ENCODE results near the gene TIMP4. TPM values are rescaled to one million over a fixed set of nuclear protein-coding genes. Genes with fewer than 3 reads are reported as not detected.

TIMP4 gene
- total RNA-seq, 1 donor from 2014 or later, result 5.4 TPM

DNA sequence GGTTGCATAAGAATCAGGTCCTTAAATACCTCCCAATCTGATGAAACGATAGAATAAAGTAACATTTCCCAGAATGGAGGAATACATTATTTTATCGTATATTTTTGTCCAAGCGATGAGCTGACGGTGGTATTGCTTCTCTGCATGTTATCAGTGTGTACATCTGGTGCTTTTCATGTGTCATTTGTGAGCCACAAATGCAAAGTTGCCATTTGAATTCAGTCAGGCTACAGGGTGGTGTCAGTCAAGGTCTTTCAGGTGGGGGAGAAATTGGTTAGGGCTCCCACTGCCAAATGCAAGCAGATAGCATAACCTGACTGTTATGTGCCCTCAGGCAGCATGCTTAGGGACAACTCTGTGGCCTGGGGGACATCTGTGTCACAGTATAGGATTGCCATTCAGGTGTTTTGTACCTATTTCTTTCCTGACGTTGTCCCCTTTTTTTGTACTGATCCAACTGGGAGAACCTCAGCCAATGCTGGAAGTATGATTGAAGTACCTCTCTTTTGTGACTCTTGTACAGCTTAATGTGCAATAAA, 26.5 kb upstream of the TIMP4 start:
- Mint-ChIP-seq H3K4me1 (ENCODE audit: unreplicated experiment) (peaks cover 40% of the 10 kb centered on the region), H3K27me3 (ENCODE audit: unreplicated experiment) (no peaks in the 10 kb centered on the region), H3K4me3 (ENCODE audit: unreplicated experiment) (no peak overlapping the region), H3K27ac (ENCODE audit: unreplicated experiment) (no peak overlapping the region), H3K36me3 (ENCODE audit: unreplicated experiment) (no peaks in the 10 kb centered on the region), H3K9me3 (ENCODE audit: unreplicated experiment) (no peaks in the 10 kb centered on the region)
- DNase-seq (ENCODE audit: extremely low spot score, unreplicated experiment), result no peak
- TF ChIP-seq, protein P1, sequence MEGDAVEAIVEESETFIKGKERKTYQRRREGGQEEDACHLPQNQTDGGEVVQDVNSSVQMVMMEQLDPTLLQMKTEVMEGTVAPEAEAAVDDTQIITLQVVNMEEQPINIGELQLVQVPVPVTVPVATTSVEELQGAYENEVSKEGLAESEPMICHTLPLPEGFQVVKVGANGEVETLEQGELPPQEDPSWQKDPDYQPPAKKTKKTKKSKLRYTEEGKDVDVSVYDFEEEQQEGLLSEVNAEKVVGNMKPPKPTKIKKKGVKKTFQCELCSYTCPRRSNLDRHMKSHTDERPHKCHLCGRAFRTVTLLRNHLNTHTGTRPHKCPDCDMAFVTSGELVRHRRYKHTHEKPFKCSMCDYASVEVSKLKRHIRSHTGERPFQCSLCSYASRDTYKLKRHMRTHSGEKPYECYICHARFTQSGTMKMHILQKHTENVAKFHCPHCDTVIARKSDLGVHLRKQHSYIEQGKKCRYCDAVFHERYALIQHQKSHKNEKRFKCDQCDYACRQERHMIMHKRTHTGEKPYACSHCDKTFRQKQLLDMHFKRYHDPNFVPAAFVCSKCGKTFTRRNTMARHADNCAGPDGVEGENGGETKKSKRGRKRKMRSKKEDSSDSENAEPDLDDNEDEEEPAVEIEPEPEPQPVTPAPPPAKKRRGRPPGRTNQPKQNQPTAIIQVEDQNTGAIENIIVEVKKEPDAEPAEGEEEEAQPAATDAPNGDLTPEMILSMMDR (IDR thresholded peaks at IDR 0.05), result no peak

DNA sequence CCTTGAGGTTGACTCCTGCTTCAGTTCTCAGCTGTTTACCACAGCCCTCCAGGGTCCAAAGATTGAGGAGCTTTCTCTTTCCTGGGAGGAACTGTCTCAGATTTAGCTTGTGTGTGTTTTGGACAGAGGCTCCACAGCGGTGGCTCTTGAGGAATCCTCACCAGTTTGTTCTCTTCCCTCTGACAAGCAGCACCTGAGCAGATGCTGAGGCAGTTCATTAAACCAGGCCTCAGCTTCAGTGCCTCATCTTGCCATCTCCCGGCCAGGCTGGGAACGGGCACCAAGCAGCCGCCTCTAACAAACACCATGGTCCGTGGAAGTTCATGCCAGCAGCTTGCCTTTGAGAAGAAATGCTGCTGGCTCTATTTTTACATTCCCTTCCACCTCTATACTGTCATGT, 25.8 kb upstream of the TIMP4 start:
- H3K27ac Mint-ChIP-seq (ENCODE audit: unreplicated experiment), result no peak overlapping the region

DNA sequence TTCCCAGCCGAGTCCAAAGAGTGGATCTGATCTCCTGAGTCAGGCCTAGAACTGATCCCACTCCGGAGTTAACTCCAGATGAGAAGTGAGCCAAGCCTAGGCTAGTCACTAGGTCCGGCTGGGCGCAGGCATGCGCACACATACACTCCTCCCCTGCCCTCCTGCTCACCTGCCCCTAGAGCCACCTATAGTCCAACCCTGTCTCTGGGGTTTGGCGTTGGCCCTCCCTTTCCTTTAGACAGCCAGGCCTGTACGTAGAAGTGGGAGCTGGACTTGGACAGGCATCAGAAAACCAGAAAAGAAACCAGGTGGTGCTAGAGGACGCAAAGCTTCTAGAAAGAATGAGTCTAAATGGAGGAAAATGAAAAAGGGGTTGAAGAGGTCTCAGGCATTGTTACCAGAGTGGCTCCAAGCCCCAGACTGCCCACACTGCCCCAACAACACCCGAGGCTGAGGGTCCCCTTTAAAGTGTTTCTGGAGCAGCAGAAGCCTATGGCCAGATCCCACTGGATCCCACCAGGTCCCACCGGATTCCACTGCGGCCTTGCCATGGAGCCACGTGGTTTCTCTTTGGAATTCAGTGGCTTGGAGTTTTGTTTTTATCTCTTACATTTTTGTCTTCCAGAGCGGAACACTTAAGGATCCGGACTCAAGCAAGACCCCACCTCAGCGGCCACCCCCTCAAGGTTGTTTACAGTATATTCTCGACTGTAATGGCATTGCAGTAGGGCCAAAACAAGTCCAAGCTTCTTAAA, 24.2 kb upstream of the TIMP4 start:
- Mint-ChIP-seq H3K27me3 (ENCODE audit: unreplicated experiment) (no peaks in the 10 kb centered on the region), H3K9me3 (ENCODE audit: unreplicated experiment) (no peaks in the 10 kb centered on the region), H3K4me3 (ENCODE audit: unreplicated experiment) (no peak overlapping the region), H3K27ac (ENCODE audit: unreplicated experiment) (no peak overlapping the region), H3K36me3 (ENCODE audit: unreplicated experiment) (no peaks in the 10 kb centered on the region), H3K4me1 (ENCODE audit: unreplicated experiment) (peaks cover 31% of the 10 kb centered on the region)
- no peak for DNase-seq (ENCODE audit: extremely low spot score, unreplicated experiment)
- TF ChIP-seq, protein P1 (IDR thresholded peaks at IDR 0.05), result no peak

More for the DNA sequence above, 25.8 kb upstream of the TIMP4 start:
- DNase-seq (ENCODE audit: extremely low spot score, unreplicated experiment), result no peak
- TF ChIP-seq, protein P1 (IDR thresholded peaks at IDR 0.05), result no peak
- no peaks in the 10 kb centered on the region for H3K9me3 Mint-ChIP-seq (ENCODE audit: unreplicated experiment)
- H3K4me1 Mint-ChIP-seq (ENCODE audit: unreplicated experiment), result peaks cover 37% of the 10 kb centered on the region
- H3K27me3 Mint-ChIP-seq (ENCODE audit: unreplicated experiment), result no peaks in the 10 kb centered on the region
- H3K4me3 Mint-ChIP-seq (ENCODE audit: unreplicated experiment), result no peak overlapping the region
- no peaks in the 10 kb centered on the region for H3K36me3 Mint-ChIP-seq (ENCODE audit: unreplicated experiment)

DNA sequence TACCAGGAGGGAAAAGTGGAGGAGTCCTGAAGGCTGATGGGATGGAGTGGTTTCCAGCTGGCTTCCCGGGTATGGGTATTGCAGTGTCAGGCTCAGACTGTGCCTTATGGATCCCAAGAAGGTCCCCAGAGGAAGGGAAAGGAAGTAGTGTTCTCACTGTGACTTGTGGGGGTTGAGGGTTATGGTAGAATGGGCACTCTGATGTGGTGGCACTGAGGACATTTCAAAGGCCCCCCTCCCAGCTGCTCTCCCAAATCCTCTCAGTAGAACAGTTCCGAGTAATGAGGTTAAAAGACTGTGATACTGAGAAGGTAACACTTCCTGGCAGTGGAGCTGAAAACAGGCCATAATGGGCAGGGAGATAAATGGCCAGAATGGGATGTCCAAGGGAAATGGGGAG, 23.1 kb upstream of the TIMP4 start:
- Mint-ChIP-seq H3K4me1 (ENCODE audit: unreplicated experiment) (peaks cover 25% of the 10 kb centered on the region), H3K36me3 (ENCODE audit: unreplicated experiment) (no peaks in the 10 kb centered on the region), H3K27ac (ENCODE audit: unreplicated experiment) (no peak overlapping the region), H3K4me3 (ENCODE audit: unreplicated experiment) (no peak overlapping the region), H3K27me3 (ENCODE audit: unreplicated experiment) (no peaks in the 10 kb centered on the region), H3K9me3 (ENCODE audit: unreplicated experiment) (no peaks in the 10 kb centered on the region)
- TF ChIP-seq, protein P1 (IDR thresholded peaks at IDR 0.05), result no peak
- no peak for DNase-seq (ENCODE audit: extremely low spot score, unreplicated experiment)

DNA sequence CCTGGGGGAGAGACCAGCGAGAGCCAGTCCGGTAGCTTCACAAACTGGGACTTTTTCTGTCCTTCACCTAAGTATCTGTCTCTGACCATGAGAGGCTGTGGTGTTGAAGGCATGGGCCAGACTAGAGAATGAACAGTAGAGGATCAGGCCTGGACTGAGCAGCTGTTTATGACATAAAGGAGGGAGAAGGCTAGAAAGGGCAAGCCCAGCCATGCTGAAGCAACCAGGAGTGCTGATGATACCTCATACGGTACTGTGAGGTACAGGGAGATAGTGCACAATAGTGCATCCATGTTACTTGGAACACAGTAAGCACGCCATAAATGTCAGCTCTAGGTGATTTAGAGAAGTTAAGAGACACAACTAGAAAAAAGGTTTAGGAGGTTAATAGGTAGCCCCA, 22.6 kb upstream of the TIMP4 start:
- no peaks in the 10 kb centered on the region for H3K27me3 Mint-ChIP-seq (ENCODE audit: unreplicated experiment)
- H3K36me3 Mint-ChIP-seq (ENCODE audit: unreplicated experiment), result no peaks in the 10 kb centered on the region
- no peaks in the 10 kb centered on the region for H3K9me3 Mint-ChIP-seq (ENCODE audit: unreplicated experiment)
- DNase-seq (ENCODE audit: extremely low spot score, unreplicated experiment), result no peak
- no peak overlapping the region for H3K27ac Mint-ChIP-seq (ENCODE audit: unreplicated experiment)
- peaks cover 24% of the 10 kb centered on the region for H3K4me1 Mint-ChIP-seq (ENCODE audit: unreplicated experiment)
- H3K4me3 Mint-ChIP-seq (ENCODE audit: unreplicated experiment), result no peak overlapping the region
- TF ChIP-seq, protein P1 (IDR thresholded peaks at IDR 0.05), result no peak
